Skeletal muscle satellite cell (primary cell): Measurements from ENCODE around the gene KRT6C.
"Not testable (repeated sequence)": the region's sequence is repeated elsewhere in the genome, so short reads cannot be mapped to it uniquely, and the experiment has no call there.

Experiments
- H3K27me3 ChIP-seq: 2 replicates; pipeline ENCODE4 v1.7.0; 2013; ENCODE audit warnings: low read length; ENCODE audit not compliant: control insufficient read depth, insufficient read depth
- H3K36me3 ChIP-seq: 2 replicates; pipeline ENCODE4 v1.7.0; 2013; ENCODE audit warnings: mild to moderate bottlenecking, control low read depth, low read length; ENCODE audit not compliant: insufficient read depth
- H3K4me1 ChIP-seq: 2 replicates; pipeline ENCODE4 v1.7.0; 2013; ENCODE audit warnings: low read length; ENCODE audit not compliant: control insufficient read depth, insufficient read depth
- H3K4me2 ChIP-seq: 2 replicates; pipeline ENCODE4 v1.7.0; 2013; ENCODE audit warnings: mild to moderate bottlenecking, low read length
- H3K4me3 ChIP-seq: 2 replicates; pipeline ENCODE4 v1.7.0; 2013; ENCODE audit warnings: low read length
- H3K9ac ChIP-seq: 2 replicates; pipeline ENCODE4 v1.7.0; 2013; ENCODE audit warnings: mild to moderate bottlenecking, low read depth, low read length, moderate library complexity
- H3K9me3 ChIP-seq: replicated peaks from 2 replicates; pipeline ENCODE4 v1.7.0; 2013; ENCODE audit warnings: mild to moderate bottlenecking, control low read depth, low read length

Gene KRT6C

GRCh38 chr12:52496590-52497071 lies 23.0 kb upstream of the KRT6C start:
- Histone ChIP-seq H3K9me3 (no peaks in the 10 kb centered on the region), H3K4me1 (peaks cover 52% of the 10 kb centered on the region), H3K4me2 (peak overlapping the region; percentile 63), H3K27me3 (peaks cover 1% of the 10 kb centered on the region), H3K9ac (peak overlapping the region; percentile 45), H3K4me3 (no peak overlapping the region), H3K36me3 (no peaks in the 10 kb centered on the region)

DNA sequence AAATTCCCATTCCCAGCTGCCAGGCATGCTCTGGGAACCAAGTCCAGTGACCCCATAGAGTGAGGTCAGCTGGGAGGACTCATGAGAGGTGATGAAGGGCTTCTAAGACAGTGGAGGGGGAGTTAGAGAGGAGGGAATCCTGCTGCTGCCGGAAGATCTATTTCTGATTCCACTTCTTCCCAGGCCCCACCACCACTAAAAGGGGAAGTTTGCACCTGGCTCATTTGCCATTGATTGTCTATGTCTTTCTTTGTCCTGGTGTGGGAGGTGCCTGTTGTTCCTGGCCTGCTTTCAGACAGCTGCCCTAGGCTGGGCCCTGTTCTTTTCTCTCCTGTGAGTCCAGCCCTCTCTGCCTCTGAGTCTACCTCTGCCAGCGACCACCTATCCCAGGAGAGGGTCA lies 22.4 kb upstream of the KRT6C start:
- H3K9me3 ChIP-seq = no peaks in the 10 kb centered on the region
- peak overlapping the region; percentile 63 for H3K4me2 ChIP-seq
- H3K27me3 ChIP-seq = peaks cover 4% of the 10 kb centered on the region
- H3K4me1 ChIP-seq = peaks cover 51% of the 10 kb centered on the region
- H3K9ac ChIP-seq = peak overlapping the region; percentile 45
- peak overlapping the region; percentile 25 for H3K4me3 ChIP-seq
- H3K36me3 ChIP-seq = no peaks in the 10 kb centered on the region

DNA sequence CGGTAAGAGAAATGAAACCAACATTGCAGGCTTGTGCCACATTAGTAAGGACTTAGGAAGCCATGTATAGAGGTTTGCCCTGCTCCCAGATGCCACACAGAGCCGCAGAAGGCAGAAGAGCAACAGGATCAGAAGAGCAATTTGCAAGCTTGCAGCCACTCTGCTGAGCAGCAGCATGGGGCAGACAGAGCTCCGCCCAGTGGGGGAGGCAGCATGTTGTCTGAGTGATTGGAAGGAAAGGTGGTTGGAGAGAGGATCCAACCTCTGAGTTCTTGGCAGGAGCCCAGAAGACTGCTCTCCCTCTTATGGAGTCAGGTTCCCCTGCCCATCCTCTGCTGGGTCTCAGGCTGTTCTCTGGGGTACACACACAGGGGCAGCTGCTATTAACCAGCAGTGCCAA lies 21.8 kb upstream of the KRT6C start:
- Histone ChIP-seq H3K4me3 (no peak overlapping the region), H3K9ac (no peak overlapping the region), H3K27me3 (peaks cover 4% of the 10 kb centered on the region), H3K36me3 (no peaks in the 10 kb centered on the region), H3K4me2 (peak overlapping the region; percentile 17), H3K9me3 (no peaks in the 10 kb centered on the region), H3K4me1 (peaks cover 44% of the 10 kb centered on the region)

DNA sequence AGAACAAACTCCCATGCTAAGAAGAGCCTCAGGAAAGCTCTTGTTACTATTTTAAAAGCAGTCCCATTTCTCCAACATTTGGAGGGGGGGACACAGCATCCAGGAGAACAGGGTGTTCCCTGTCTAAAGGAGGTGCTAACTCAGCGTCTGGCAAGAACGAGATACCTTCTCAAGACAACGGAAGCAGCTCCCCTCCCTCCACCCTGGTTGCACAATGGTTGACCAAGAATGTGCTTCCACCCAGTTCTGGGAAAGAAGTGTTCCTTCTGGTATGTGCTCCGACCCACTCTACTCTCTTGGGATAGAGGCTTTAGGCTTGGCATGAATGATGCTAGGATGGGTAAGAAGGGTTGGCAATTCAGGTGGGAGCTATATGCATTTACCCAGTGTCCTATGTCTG lies 20.9 kb upstream of the KRT6C start:
- no peak overlapping the region for H3K4me3 ChIP-seq
- H3K9me3 ChIP-seq = no peaks in the 10 kb centered on the region
- peaks cover 4% of the 10 kb centered on the region for H3K27me3 ChIP-seq
- no peak overlapping the region for H3K9ac ChIP-seq
- peak overlapping the region; percentile 17 for H3K4me2 ChIP-seq
- H3K36me3 ChIP-seq = no peaks in the 10 kb centered on the region
- peaks cover 39% of the 10 kb centered on the region for H3K4me1 ChIP-seq

- peaks cover 6% of the 10 kb centered on the region for H3K27me3 ChIP-seq
- H3K4me1 ChIP-seq = peaks cover 39% of the 10 kb centered on the region
- H3K36me3 ChIP-seq = no peaks in the 10 kb centered on the region
- H3K4me3 ChIP-seq = no peak overlapping the region
- no peaks in the 10 kb centered on the region for H3K9me3 ChIP-seq
- H3K4me2 ChIP-seq = peak overlapping the region; percentile 17
- no peak overlapping the region for H3K9ac ChIP-seq
Measured at GRCh38 chr12:52494100-52494499, 20.5 kb upstream of the KRT6C start.

DNA sequence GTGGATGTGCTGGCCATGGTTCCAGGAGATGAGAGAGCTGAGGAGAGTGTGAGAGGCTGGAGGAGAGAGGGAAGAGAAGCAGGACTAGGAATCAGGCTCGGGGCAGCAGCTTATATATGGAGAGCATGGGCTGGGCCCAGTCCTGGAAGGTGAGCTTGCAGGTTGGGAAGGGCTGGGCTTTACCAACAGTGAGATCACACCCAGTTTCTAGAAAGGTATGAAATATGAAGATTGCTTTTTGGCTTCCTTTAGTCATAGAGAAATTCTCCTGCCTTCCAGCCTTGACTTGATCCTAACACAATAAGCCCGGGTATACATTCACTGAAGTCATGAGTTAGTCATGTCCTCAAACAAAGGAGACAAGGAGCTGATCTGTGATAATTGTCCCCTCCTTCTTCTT lies 19.6 kb upstream of the KRT6C start, which contains the start of gene KRT6A:
Gene KRT6A (minus strand): TSS at position 86 of the 400 bp plus-strand sequence. CDS start 69 bp downstream, at position 17.
- peaks cover 39% of the 10 kb centered on the region for H3K4me1 ChIP-seq
- H3K4me2 ChIP-seq = no peak within 1 kb of the TSS
- no peak within 1 kb of the TSS for H3K9ac ChIP-seq
- no peaks in the 10 kb centered on the region for H3K9me3 ChIP-seq
- H3K27me3 ChIP-seq = peaks cover 11% of the 10 kb centered on the region
- no peaks in the 10 kb centered on the region for H3K36me3 ChIP-seq
- H3K4me3 ChIP-seq = no peak within 1 kb of the TSS

GRCh38 chr12:52492405-52492804 lies 18.8 kb upstream of the KRT6C start:
- not testable (repeated sequence) for H3K9ac ChIP-seq, H3K4me2 ChIP-seq, H3K36me3 ChIP-seq, H3K9me3 ChIP-seq, H3K4me3 ChIP-seq
- Histone ChIP-seq H3K27me3 (peaks cover 11% of the 10 kb centered on the region), H3K4me1 (peaks cover 39% of the 10 kb centered on the region)

DNA sequence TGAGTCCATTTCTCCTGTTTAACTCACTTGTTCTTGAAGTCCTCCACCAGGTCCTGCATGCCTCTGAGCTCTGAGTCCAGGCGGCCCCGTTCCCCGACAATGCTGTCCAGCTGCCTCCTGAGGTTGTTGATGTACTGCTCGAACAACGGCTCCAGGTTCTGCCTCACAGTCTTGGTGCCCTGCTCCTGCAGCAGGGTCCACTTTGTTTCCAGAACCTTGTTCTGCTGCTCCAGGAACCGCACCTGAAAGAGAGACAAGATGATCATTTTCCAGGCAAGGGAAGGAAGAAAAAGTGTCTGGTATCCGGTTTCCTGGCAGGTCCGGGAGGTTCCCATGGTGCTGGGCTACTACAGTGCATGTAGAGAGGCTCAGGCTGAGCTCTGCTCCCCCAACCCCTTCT lies 17.9 kb upstream of the KRT6C start:
- H3K9me3 ChIP-seq, H3K4me2 ChIP-seq, H3K36me3 ChIP-seq, H3K9ac ChIP-seq, H3K4me3 ChIP-seq: not testable (repeated sequence)
- peaks cover 34% of the 10 kb centered on the region for H3K4me1 ChIP-seq
- peaks cover 15% of the 10 kb centered on the region for H3K27me3 ChIP-seq

- Histone ChIP-seq H3K4me2 (no peak overlapping the region), H3K9ac (no peak overlapping the region), H3K36me3 (no peaks in the 10 kb centered on the region), H3K27me3 (peaks cover 36% of the 10 kb centered on the region), H3K9me3 (peaks cover 2% of the 10 kb centered on the region), H3K4me1 (peaks cover 6% of the 10 kb centered on the region), H3K4me3 (no peak overlapping the region)
Measured at GRCh38 chr12:52488736-52489135, 15.1 kb upstream of the KRT6C start.

- H3K36me3 ChIP-seq, H3K4me3 ChIP-seq, H3K9ac ChIP-seq, H3K4me1 ChIP-seq, H3K9me3 ChIP-seq, H3K4me2 ChIP-seq: not testable (repeated sequence)
- peaks cover 43% of the 10 kb centered on the region for H3K27me3 ChIP-seq
Measured at GRCh38 chr12:52487744-52488443, 14.3 kb upstream of the KRT6C start.

GRCh38 chr12:52487211-52487610 lies 13.6 kb upstream of the KRT6C start:
- Histone ChIP-seq H3K9me3 (peaks cover 2% of the 10 kb centered on the region), H3K27me3 (peaks cover 47% of the 10 kb centered on the region), H3K9ac (no peak overlapping the region), H3K4me3 (no peak overlapping the region), H3K36me3 (no peaks in the 10 kb centered on the region), H3K4me1 (no peaks in the 10 kb centered on the region), H3K4me2 (no peak overlapping the region)
